ENCODE results near the gene HPCAL4. TPM values are rescaled to one million over a fixed set of nuclear protein-coding genes. Genes with fewer than 3 reads are reported as not detected.

The HPCAL4 gene
- total and polyA plus RNA-seq, 2 experiments from 2014 or later = 0.08 to 1.2 TPM

GRCh38 chr1:39695016-39695415 is 3.8 kb upstream of the HPCAL4 start:
- Mint-ChIP-seq H3K9me3 (peaks cover 5% of the 10 kb centered on the region; the same call in 2 of the 3 replicates), H3K27me3 (ENCODE audit: insufficient read depth, low read depth, poor library complexity) (peaks cover 94% of the 10 kb centered on the region), H3K36me3 (ENCODE audit: low read depth) (no peaks in the 10 kb centered on the region; the same call in 2 of the 3 replicates), H3K4me3 (no peak overlapping the region; the same call in 2 of the 3 replicates), H3K4me1 (peaks cover 17% of the 10 kb centered on the region), H3K27ac (no peak overlapping the region)
- ATAC-seq = peak; percentile 33
- Histone ChIP-seq H3K27me3 (ENCODE audit: insufficient read depth) (peaks cover 99% of the 10 kb centered on the region), H3K36me3 (ENCODE audit: insufficient read depth) (no peaks in the 10 kb centered on the region), H3K4me2 (peak overlapping the region; percentile 17; the same call in 1 of the 2 replicates), H3K4me1 (ENCODE audit: insufficient read depth) (peaks cover 3% of the 10 kb centered on the region; the same call in 1 of the 2 replicates), H3K4me3 (no peak overlapping the region), H3K9me2 (ENCODE audit: insufficient read depth) (no peaks in the 10 kb centered on the region), H3F3A (replicated peaks; ENCODE audit: low read depth) (no peaks in the 10 kb centered on the region), H2AFZ (no peak overlapping the region), H4K20me1 (replicated peaks; ENCODE audit: insufficient read depth) (0 out of 2 replicates have a peak, but pooled peaks cover 10% of the 10 kb centered on the region), H3K27ac (ENCODE audit: low read depth) (no peak overlapping the region), H3K79me2 (replicated peaks; ENCODE audit: insufficient read depth) (no peaks in the 10 kb centered on the region)
- peak; percentile 67 for DNase-seq (ENCODE audit: low spot score)
- TF ChIP-seq, protein P1, sequence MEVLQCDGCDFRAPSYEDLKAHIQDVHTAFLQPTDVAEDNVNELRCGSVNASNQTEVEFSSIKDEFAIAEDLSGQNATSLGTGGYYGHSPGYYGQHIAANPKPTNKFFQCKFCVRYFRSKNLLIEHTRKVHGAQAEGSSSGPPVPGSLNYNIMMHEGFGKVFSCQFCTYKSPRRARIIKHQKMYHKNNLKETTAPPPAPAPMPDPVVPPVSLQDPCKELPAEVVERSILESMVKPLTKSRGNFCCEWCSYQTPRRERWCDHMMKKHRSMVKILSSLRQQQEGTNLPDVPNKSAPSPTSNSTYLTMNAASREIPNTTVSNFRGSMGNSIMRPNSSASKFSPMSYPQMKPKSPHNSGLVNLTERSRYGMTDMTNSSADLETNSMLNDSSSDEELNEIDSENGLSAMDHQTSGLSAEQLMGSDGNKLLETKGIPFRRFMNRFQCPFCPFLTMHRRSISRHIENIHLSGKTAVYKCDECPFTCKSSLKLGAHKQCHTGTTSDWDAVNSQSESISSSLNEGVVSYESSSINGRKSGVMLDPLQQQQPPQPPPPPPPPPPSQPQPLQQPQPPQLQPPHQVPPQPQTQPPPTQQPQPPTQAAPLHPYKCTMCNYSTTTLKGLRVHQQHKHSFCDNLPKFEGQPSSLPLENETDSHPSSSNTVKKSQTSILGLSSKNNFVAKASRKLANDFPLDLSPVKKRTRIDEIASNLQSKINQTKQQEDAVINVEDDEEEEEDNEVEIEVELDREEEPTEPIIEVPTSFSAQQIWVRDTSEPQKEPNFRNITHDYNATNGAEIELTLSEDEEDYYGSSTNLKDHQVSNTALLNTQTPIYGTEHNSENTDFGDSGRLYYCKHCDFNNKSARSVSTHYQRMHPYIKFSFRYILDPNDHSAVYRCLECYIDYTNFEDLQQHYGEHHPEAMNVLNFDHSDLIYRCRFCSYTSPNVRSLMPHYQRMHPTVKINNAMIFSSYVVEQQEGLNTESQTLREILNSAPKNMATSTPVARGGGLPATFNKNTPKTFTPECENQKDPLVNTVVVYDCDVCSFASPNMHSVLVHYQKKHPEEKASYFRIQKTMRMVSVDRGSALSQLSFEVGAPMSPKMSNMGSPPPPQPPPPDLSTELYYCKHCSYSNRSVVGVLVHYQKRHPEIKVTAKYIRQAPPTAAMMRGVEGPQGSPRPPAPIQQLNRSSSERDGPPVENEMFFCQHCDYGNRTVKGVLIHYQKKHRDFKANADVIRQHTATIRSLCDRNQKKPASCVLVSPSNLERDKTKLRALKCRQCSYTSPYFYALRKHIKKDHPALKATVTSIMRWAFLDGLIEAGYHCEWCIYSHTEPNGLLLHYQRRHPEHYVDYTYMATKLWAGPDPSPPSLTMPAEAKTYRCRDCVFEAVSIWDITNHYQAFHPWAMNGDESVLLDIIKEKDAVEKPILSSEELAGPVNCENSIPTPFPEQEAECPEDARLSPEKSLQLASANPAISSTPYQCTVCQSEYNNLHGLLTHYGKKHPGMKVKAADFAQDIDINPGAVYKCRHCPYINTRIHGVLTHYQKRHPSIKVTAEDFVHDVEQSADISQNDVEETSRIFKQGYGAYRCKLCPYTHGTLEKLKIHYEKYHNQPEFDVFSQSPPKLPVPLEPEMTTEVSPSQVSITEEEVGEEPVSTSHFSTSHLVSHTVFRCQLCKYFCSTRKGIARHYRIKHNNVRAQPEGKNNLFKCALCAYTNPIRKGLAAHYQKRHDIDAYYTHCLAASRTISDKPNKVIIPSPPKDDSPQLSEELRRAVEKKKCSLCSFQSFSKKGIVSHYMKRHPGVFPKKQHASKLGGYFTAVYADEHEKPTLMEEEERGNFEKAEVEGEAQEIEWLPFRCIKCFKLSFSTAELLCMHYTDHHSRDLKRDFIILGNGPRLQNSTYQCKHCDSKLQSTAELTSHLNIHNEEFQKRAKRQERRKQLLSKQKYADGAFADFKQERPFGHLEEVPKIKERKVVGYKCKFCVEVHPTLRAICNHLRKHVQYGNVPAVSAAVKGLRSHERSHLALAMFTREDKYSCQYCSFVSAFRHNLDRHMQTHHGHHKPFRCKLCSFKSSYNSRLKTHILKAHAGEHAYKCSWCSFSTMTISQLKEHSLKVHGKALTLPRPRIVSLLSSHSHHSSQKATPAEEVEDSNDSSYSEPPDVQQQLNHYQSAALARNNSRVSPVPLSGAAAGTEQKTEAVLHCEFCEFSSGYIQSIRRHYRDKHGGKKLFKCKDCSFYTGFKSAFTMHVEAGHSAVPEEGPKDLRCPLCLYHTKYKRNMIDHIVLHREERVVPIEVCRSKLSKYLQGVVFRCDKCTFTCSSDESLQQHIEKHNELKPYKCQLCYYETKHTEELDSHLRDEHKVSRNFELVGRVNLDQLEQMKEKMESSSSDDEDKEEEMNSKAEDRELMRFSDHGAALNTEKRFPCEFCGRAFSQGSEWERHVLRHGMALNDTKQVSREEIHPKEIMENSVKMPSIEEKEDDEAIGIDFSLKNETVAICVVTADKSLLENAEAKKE (CRISPR knock-in tag; IDR thresholded peaks at IDR 0.05) = no peak
- TF ChIP-seq CREB1 (CRISPR knock-in tag; IDR thresholded peaks at IDR 0.05; ENCODE audit: low read depth) = no peak
- TF ChIP-seq EZH2phosphoT487 (IDR thresholded peaks at IDR 0.05; ENCODE audit: unreplicated experiment) = no peak
- no peak for TF ChIP-seq EZH2 (IDR thresholded peaks at IDR 0.05; ENCODE audit: low read depth, unreplicated experiment)
- no peak for TF ChIP-seq ZNF331 (CRISPR knock-in tag; IDR thresholded peaks at IDR 0.05; ENCODE audit: low read depth)
- TF ChIP-seq ZNF114 (CRISPR knock-in tag; IDR thresholded peaks at IDR 0.05) = no peak
- TF ChIP-seq STAT1 (IDR thresholded peaks at IDR 0.05; ENCODE audit: unreplicated experiment) = no peak
- TF ChIP-seq CTCF (conservative IDR thresholded peaks at IDR 0.05; ENCODE audit: low read depth in 2 of 2) = no peak
- no peak for TF ChIP-seq JUNB (IDR thresholded peaks at IDR 0.05; ENCODE audit: unreplicated experiment)
- TF ChIP-seq ETS1 (IDR thresholded peaks at IDR 0.05) = no peak
- no peak for TF ChIP-seq POLR2AphosphoS5 (IDR thresholded peaks at IDR 0.05; ENCODE audit: low read depth)
- TF ChIP-seq REST (IDR thresholded peaks at IDR 0.05; ENCODE audit: unreplicated experiment) = no peak
- no peak for TF ChIP-seq NANOG (IDR thresholded peaks at IDR 0.05; ENCODE audit: borderline replicate concordance)

All from GM23338 (cell line).